ENCODE results near the gene RAPSN.

The RAPSN gene

DNA sequence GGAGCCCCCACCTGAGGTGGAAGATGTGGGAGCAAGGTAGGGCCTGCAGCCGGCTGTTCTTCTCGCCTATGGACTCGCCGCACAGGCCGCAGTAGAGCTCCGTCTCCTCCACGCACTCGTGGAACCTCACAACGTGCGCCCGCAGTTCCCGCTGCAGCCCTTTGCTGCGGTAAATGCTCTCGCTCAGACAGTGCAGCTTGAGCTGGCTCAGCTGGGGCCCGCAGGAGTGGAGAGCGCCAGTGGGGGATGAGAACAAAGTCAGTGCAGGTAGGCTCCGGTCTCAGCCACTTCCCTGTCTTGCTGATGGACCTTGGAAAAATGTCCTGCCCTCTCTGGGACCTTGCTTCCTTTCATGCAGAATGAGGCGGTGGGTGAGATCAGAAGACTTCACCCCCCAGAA lies 10.2 kb downstream of the RAPSN start:
- CTCF ChIA-PET, result no interaction called here

DNA sequence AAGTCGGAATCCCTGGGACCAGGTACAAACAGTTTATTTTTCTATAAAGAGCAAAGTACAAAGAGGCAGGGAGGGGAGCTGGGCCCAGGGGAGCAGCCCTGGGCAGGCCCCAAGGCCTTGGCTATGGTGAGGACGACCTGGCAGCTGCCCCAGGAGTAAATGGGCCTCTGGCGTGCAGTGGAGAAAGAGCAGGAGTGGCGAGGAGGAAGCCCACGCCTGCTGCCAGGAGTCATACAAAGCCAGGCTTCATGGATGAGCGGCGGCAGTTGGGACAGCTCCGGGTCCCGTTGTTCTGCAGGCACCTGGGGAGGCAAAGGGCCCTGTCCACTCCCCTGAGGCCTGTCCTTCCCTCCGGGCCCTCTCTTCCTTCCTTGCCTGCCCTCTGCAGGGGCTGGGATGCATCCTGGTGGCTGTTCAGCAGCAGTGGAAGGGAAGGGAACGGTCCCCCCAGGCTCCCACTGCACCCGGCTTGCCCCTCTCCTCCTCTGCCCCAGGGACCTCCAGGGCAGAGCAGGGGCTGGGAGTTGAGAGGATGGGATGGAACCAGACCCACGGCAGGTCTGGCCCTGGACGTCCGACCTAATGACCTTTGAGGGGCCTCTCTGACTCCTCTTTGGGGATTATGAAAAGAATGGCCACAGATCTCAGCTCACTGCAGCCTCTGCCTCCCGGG lies 11.1 kb downstream of the RAPSN start:
- Histone ChIP-seq H3K27ac (ENCODE audit: extremely low read depth, low read depth, low read length) (no peak overlapping the region), H3K4me1 (ENCODE audit: control insufficient read depth, insufficient read depth, low read length) (no peaks in the 10 kb centered on the region), H3K36me3 (ENCODE audit: control insufficient read depth in 2 of 2, insufficient read depth in 1 of 2, low read length in 2 of 2) (no peaks in the 10 kb centered on the region), H3K4me3 (ENCODE audit: low read depth, low read length) (no peak overlapping the region), H3K9me3 (ENCODE audit: control insufficient read depth, insufficient read depth, low read depth, low read length) (no peaks in the 10 kb centered on the region)
- ChIA-PET CTCF (interaction anchor here (1.2 kb wide), 1 partner anchor 15 kb away, joined by 3 read pairs; no protein-coding TSS in a partner anchor), POLR2A (no interaction called here)
- no peak for TF ChIP-seq ZNF747 (tag by site-specific recombination; IDR thresholded peaks at IDR 0.05)
- no peak for TF ChIP-seq ZNF155 (tag by site-specific recombination; IDR thresholded peaks at IDR 0.05)
- TF ChIP-seq, protein P1, sequence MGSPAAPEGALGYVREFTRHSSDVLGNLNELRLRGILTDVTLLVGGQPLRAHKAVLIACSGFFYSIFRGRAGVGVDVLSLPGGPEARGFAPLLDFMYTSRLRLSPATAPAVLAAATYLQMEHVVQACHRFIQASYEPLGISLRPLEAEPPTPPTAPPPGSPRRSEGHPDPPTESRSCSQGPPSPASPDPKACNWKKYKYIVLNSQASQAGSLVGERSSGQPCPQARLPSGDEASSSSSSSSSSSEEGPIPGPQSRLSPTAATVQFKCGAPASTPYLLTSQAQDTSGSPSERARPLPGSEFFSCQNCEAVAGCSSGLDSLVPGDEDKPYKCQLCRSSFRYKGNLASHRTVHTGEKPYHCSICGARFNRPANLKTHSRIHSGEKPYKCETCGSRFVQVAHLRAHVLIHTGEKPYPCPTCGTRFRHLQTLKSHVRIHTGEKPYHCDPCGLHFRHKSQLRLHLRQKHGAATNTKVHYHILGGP (tag by site-specific recombination; IDR thresholded peaks at IDR 0.05), result no peak

More for the DNA sequence above, 10.2 kb downstream of the RAPSN start:
- POLR2A ChIA-PET, result no interaction called here
- Histone ChIP-seq H3K4me1 (ENCODE audit: control insufficient read depth, insufficient read depth, low read length) (no peaks in the 10 kb centered on the region), H3K27ac (ENCODE audit: extremely low read depth, low read depth, low read length) (no peak overlapping the region), H3K36me3 (ENCODE audit: control insufficient read depth in 2 of 2, insufficient read depth in 1 of 2, low read length in 2 of 2) (no peaks in the 10 kb centered on the region), H3K9me3 (ENCODE audit: control insufficient read depth, insufficient read depth, low read depth, low read length) (no peaks in the 10 kb centered on the region), H3K4me3 (ENCODE audit: low read depth, low read length) (no peak overlapping the region)
- TF ChIP-seq, protein P1 (tag by site-specific recombination; IDR thresholded peaks at IDR 0.05), result no peak
- TF ChIP-seq ZNF510 (tag by site-specific recombination; IDR thresholded peaks at IDR 0.05; ENCODE audit: insufficient replicate concordance) (no peak), KLF7 (tag by site-specific recombination; IDR thresholded peaks at IDR 0.05; ENCODE audit: borderline replicate concordance) (no peak), WT1 (tag by site-specific recombination; IDR thresholded peaks at IDR 0.05) (no peak), ZNF302 (tag by site-specific recombination; IDR thresholded peaks at IDR 0.05; ENCODE audit: low read depth) (no peak), GFI1B (tag by site-specific recombination; IDR thresholded peaks at IDR 0.05) (no peak)
- TF ChIP-seq, protein P2, sequence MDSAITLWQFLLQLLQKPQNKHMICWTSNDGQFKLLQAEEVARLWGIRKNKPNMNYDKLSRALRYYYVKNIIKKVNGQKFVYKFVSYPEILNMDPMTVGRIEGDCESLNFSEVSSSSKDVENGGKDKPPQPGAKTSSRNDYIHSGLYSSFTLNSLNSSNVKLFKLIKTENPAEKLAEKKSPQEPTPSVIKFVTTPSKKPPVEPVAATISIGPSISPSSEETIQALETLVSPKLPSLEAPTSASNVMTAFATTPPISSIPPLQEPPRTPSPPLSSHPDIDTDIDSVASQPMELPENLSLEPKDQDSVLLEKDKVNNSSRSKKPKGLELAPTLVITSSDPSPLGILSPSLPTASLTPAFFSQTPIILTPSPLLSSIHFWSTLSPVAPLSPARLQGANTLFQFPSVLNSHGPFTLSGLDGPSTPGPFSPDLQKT (IDR thresholded peaks at IDR 0.05; ENCODE audit: borderline replicate concordance, low read depth, low read length), result no peak

DNA sequence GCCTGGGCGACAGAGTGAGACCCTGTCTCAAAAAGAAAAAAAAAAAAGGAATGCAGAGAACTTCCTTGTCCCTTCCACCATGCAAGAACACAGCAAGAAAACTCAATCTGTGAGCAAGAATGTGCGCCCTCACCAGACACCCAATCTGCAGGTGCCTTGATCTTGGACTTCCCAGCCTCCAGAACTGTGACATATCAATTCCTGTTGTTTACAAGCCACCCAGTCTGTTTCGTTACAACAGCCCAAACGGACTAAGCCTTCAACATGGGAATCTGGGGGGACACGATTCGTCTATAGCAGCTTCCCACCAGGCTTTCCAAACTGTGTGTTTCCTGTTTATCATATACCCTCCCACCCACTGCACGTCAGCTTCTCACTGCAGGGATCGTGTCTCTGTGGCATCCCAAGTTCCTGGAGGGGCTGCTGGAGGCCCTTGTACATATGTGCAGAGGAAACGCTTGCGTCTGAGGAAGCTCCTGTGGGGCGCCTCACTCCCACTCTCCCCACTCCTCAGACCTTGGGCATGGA lies 11.7 kb downstream of the RAPSN start:
- Histone ChIP-seq H3K9me3 (ENCODE audit: control insufficient read depth, insufficient read depth, low read depth, low read length) (no peaks in the 10 kb centered on the region), H3K4me1 (ENCODE audit: control insufficient read depth, insufficient read depth, low read length) (no peaks in the 10 kb centered on the region), H3K36me3 (ENCODE audit: control insufficient read depth in 2 of 2, insufficient read depth in 1 of 2, low read length in 2 of 2) (no peaks in the 10 kb centered on the region), H3K27ac (ENCODE audit: extremely low read depth, low read depth, low read length) (no peak overlapping the region), H3K4me3 (ENCODE audit: low read depth, low read length) (no peak overlapping the region)
- ChIA-PET CTCF (interaction anchor here (1.2 kb wide), 1 partner anchor 16 kb away, joined by 3 read pairs; no protein-coding TSS in a partner anchor), POLR2A (interaction anchor here (1.1 kb wide), 1 partner anchor 10 kb away, joined by 3 read pairs; no protein-coding TSS in a partner anchor)
- TF ChIP-seq KLF10 (tag by site-specific recombination; IDR thresholded peaks at IDR 0.05) (no peak), GFI1B (tag by site-specific recombination; IDR thresholded peaks at IDR 0.05) (no peak), ZNF558 (tag by site-specific recombination; IDR thresholded peaks at IDR 0.05) (no peak), ZNF341 (tag by site-specific recombination; IDR thresholded peaks at IDR 0.05; ENCODE audit: low read depth) (no peak), HOXD13 (CRISPR knock-in tag; IDR thresholded peaks at IDR 0.05; ENCODE audit: borderline replicate concordance) (no peak), ZNF423 (tag by site-specific recombination; IDR thresholded peaks at IDR 0.05) (no peak), MZF1 (tag by site-specific recombination; IDR thresholded peaks at IDR 0.05; ENCODE audit: borderline replicate concordance) (no peak), BCL11B (tag by site-specific recombination; IDR thresholded peaks at IDR 0.05; ENCODE audit: low read depth) (no peak), ZNF571 (tag by site-specific recombination; IDR thresholded peaks at IDR 0.05) (no peak), ZNF416 (tag by site-specific recombination; IDR thresholded peaks at IDR 0.05) (no peak), ZNF776 (tag by site-specific recombination; IDR thresholded peaks at IDR 0.05; ENCODE audit: borderline replicate concordance) (no peak)
- TF ChIP-seq, protein P3, sequence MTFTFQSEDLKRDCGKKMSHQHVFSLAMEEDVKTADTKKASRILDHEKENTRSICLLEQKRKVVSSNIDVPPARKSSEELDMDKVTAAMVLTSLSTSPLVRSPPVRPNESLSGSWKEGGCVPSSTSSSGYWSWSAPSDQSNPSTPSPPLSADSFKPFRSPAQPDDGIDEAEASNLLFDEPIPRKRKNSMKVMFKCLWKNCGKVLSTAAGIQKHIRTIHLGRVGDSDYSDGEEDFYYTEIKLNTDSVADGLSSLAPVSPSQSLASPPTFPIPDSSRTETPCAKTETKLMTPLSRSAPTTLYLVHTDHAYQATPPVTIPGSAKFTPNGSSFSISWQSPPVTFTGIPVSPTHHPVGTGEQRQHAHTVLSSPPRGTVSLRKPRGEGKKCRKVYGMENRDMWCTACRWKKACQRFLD (tag by site-specific recombination; IDR thresholded peaks at IDR 0.05), result no peak
- TF ChIP-seq, protein P4, sequence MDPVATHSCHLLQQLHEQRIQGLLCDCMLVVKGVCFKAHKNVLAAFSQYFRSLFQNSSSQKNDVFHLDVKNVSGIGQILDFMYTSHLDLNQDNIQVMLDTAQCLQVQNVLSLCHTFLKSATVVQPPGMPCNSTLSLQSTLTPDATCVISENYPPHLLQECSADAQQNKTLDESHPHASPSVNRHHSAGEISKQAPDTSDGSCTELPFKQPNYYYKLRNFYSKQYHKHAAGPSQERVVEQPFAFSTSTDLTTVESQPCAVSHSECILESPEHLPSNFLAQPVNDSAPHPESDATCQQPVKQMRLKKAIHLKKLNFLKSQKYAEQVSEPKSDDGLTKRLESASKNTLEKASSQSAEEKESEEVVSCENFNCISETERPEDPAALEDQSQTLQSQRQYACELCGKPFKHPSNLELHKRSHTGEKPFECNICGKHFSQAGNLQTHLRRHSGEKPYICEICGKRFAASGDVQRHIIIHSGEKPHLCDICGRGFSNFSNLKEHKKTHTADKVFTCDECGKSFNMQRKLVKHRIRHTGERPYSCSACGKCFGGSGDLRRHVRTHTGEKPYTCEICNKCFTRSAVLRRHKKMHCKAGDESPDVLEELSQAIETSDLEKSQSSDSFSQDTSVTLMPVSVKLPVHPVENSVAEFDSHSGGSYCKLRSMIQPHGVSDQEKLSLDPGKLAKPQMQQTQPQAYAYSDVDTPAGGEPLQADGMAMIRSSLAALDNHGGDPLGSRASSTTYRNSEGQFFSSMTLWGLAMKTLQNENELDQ (tag by site-specific recombination; IDR thresholded peaks at IDR 0.05; ENCODE audit: low read depth), result no peak
- TF ChIP-seq, protein P5, sequence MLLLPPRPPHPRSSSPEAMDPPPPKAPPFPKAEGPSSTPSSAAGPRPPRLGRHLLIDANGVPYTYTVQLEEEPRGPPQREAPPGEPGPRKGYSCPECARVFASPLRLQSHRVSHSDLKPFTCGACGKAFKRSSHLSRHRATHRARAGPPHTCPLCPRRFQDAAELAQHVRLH (tag by site-specific recombination; IDR thresholded peaks at IDR 0.05), result no peak
